Endothelial cell of umbilical vein (primary cell): ENCODE results near the gene EME2.

Experiments used
- CTCF ChIP-seq, 2 donors: IDR thresholded peaks; 1 replicate in 1 of 2; 2 replicates in 1 of 2; pipeline ENCODE4 v1.5.1; 2011; ENCODE audit warnings: low read length in 2 of 2, mild to moderate bottlenecking in 2 of 2, moderate library complexity in 2 of 2, control low read depth in 1 of 2, inconsistent platforms in 1 of 2, low read depth in 1 of 2; ENCODE audit not compliant: insufficient read depth in 1 of 2; ENCODE audit errors: extremely low read depth in 1 of 2
- MYC ChIP-seq: IDR thresholded peaks from one replicate; pipeline ENCODE4 v1.6.1; 2011; ENCODE audit warnings: mild to moderate bottlenecking, low read depth, low read length
- POLR2A ChIP-seq: IDR thresholded peaks from 2 replicates; pipeline ENCODE4 v1.6.1; 2012; ENCODE audit warnings: low read depth, mild to moderate bottlenecking, control low read depth, low read length
- POLR2AphosphoS5 ChIP-seq: IDR thresholded peaks from 2 replicates; pipeline ENCODE4 v1.6.1; 2012; ENCODE audit warnings: low read depth, mild to moderate bottlenecking, control low read depth, low read length, moderate library complexity; ENCODE audit not compliant: insufficient read depth

GRCh38 chr16:1740781-1741490, 31.7 kb upstream of the EME2 start:
- TF ChIP-seq MYC, result no peak
- TF ChIP-seq POLR2A, result no peak
- TF ChIP-seq POLR2AphosphoS5, result no peak
- no peak for TF ChIP-seq CTCF (IDR thresholded peaks at IDR 0.05; ENCODE audit: extremely low read depth in 1 of 2, insufficient read depth in 1 of 2, low read depth in 1 of 2, low read length in 2 of 2)
